Limb (tissue), 2 donors: ENCODE data around the gene MILR1.
"Not testable (repeated sequence)": the region's sequence is repeated elsewhere in the genome, so short reads cannot be mapped to it uniquely, and the experiment has no call there.

Experiments used
- DNase-seq, 2 donors: peaks; one replicate each; pipeline ENCODE4 v3.0.0-alpha.2; 2016; ENCODE audit errors: extremely low spot score in 2 of 2

The MILR1 gene

GRCh38 chr17:64470625-64471024 lies 21.7 kb downstream of the MILR1 start:
- no peak for DNase-seq

GRCh38 chr17:64471440-64471839 lies 22.5 kb downstream of the MILR1 start:
- no peak for DNase-seq

- DNase-seq: no peak
These were observed 23.6 kb downstream of the MILR1 start for GRCh38 chr17:64472564-64472963.

GRCh38 chr17:64477849-64478248 lies 28.9 kb downstream of the MILR1 start:
- no peak for DNase-seq

- DNase-seq: no peak
These were observed 32.0 kb downstream of the MILR1 start for GRCh38 chr17:64480951-64481350.

- DNase-seq: no peak
These were observed 35.5 kb downstream of the MILR1 start for GRCh38 chr17:64484380-64484779.

- DNase-seq: no peak
These were observed 39.4 kb downstream of the MILR1 start for GRCh38 chr17:64488301-64488700.

GRCh38 chr17:64491034-64491860 lies 42.3 kb downstream of the MILR1 start:
- DNase-seq: no peak

GRCh38 chr17:64491994-64492393 lies 43.1 kb downstream of the MILR1 start:
- no peak for DNase-seq

GRCh38 chr17:64492481-64493109 lies 43.7 kb downstream of the MILR1 start:
- no peak for DNase-seq

GRCh38 chr17:64494121-64494520 lies 45.2 kb downstream of the MILR1 start:
- DNase-seq: no peak

GRCh38 chr17:64495300-64495699 lies 46.4 kb downstream of the MILR1 start:
- not testable (repeated sequence) for DNase-seq

GRCh38 chr17:64496348-64496785 lies 47.5 kb downstream of the MILR1 start:
- DNase-seq: no peak

- peak; percentile 93 to 95 for DNase-seq
These were observed 48.1 kb downstream of the MILR1 start, which contains the start of gene POLG2 for GRCh38 chr17:64496786-64497564. Gene POLG2 (minus strand): TSS chr17:64497054. CDS start chr17:64496968, 86 bp downstream.

- DNase-seq: no peak
These were observed 48.7 kb downstream of the MILR1 start for GRCh38 chr17:64497565-64498035.

- no peak for DNase-seq
These were observed 49.6 kb downstream of the MILR1 start for GRCh38 chr17:64498308-64499203.

- no peak for DNase-seq
These were observed 51.0 kb downstream of the MILR1 start for GRCh38 chr17:64499805-64500486.

- DNase-seq: no peak
These were observed 51.6 kb downstream of the MILR1 start for GRCh38 chr17:64500487-64500859.

GRCh38 chr17:64500862-64501765 lies 52.2 kb downstream of the MILR1 start:
- DNase-seq: no peak
